ES-I3 (cell line): ENCODE data around the gene OCIAD1.
"Not testable (repeated sequence)": the region's sequence is repeated elsewhere in the genome, so short reads cannot be mapped to it uniquely, and the experiment has no call there.

Experiments used
- H3K36me3 ChIP-seq: 2 replicates; pipeline ENCODE4 v1.6.1; 2013; ENCODE audit warnings: mild to moderate bottlenecking, low read length, control low read depth, moderate library complexity; ENCODE audit not compliant: insufficient read depth
- H3K4me1 ChIP-seq: 2 replicates; pipeline ENCODE4 v1.6.1; 2013; ENCODE audit warnings: mild to moderate bottlenecking, control low read depth, low read length; ENCODE audit not compliant: insufficient read depth
- H3K9ac ChIP-seq: 2 replicates; pipeline ENCODE4 v1.6.1; 2013; ENCODE audit warnings: low read depth, mild to moderate bottlenecking, low read length, moderate library complexity
- H3K9me3 ChIP-seq: 2 replicates; pipeline ENCODE4 v1.6.1; 2013; ENCODE audit warnings: mild to moderate bottlenecking, low read length, moderate library complexity; ENCODE audit not compliant: control insufficient read depth, insufficient read depth

OCIAD1 gene

DNA sequence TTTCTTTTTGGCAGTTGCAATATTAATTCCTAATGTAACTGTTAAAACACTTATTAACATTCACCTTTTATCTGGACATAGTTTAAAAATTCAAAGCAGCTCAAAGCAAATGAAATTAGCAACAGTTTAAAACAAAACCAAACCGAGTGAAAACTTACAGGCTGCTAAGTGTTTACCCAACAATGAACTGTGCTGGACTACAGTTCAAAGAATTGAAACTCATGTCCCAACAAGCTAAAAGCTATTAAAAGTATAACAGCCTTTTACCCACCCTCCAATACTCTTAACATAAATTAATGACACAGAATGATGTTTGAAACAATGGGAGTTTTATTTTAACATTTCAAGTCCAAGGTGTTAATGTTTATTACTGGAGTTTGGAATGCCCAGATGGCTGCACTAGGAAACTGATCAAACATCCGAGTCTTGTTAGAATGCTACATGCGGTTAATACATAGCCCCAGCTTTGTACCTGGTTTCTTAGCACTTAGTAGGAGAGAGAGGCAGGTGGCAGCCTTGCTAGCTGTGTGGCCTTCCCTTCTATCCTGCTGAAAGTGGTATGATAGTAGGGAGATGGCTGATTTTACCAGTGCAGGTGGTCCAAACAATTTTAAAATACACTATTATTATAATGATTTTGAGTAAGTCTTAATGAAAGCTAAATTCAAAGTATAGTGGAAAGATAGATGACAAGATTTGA, 29.7 kb upstream of the OCIAD1 start:
- H3K36me3 ChIP-seq = no peaks in the 10 kb centered on the region
- H3K9ac ChIP-seq = no peak overlapping the region
- peaks cover 6% of the 10 kb centered on the region for H3K4me1 ChIP-seq
- no peaks in the 10 kb centered on the region for H3K9me3 ChIP-seq

GRCh38 chr4:48804584-48805301, 26.1 kb upstream of the OCIAD1 start:
- Histone ChIP-seq H3K36me3 (no peaks in the 10 kb centered on the region), H3K9me3 (no peaks in the 10 kb centered on the region), H3K4me1 (no peaks in the 10 kb centered on the region), H3K9ac (no peak overlapping the region)

DNA sequence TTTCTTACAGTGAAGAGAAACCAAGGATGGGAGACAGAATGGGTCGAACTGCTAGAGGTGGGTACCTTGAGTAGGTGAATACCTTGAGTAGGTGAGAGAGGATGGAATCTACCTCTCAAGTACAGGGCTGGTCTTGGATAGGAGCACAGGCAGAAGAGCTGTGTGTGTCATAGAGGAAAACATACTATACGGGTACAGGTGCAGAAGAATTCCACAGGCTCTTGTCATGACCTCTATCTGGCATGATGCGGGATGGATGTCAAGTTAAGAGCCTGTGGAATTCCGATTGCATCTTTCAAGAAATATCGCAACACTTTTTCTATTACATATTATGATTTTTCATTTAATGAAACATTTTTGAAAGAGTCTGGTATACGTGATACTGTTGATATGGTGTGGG, 18.0 kb upstream of the OCIAD1 start:
- no peaks in the 10 kb centered on the region for H3K9me3 ChIP-seq
- no peak overlapping the region for H3K9ac ChIP-seq
- 0 out of 2 replicates have a peak, but pooled peaks cover 7% of the 10 kb centered on the region for H3K4me1 ChIP-seq
- H3K36me3 ChIP-seq = no peaks in the 10 kb centered on the region

DNA sequence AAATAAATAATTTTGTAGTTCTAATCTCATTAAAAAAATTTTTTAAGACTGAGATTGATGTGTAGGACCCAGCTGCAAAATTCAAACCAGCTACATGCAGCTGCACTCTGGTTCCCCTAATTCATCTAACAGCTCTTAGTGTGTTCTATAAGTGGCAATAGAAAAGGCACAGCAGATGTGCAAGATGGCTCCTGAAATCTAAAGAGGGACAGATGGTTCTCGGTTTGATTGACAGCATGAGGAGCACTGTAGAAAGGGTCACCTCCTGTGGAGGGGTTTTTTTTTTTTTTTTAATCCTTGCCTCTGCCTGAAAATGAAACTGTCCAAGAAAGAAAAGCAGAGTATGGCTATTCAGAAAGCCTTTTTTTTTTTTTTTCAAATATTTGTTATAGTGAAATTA, 16.9 kb upstream of the OCIAD1 start:
- Histone ChIP-seq H3K9me3 (no peaks in the 10 kb centered on the region), H3K4me1 (0 out of 2 replicates have a peak, but pooled peaks cover 7% of the 10 kb centered on the region), H3K9ac (no peak overlapping the region), H3K36me3 (no peaks in the 10 kb centered on the region)

DNA sequence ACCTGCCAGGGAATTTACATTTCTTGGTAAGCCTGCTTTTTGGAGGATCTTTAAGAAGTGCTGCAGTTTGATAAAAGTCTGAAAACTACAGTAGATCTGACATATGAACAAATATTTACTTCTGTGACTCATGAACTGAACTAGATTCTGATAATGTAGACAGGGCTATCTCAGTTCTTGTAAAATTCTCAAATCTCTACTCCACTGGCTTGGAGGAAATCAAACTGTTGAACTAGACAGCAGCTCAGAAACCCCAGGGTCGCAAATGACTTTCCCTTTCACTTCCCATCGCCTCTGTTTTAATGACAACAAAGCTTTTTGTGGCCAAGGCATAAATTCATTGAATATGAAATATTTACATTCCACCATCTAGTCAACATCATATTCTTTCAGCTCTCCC, 15.4 kb upstream of the OCIAD1 start:
- Histone ChIP-seq H3K4me1 (0 out of 2 replicates have a peak, but pooled peaks cover 7% of the 10 kb centered on the region), H3K36me3 (no peaks in the 10 kb centered on the region), H3K9ac (no peak overlapping the region), H3K9me3 (no peaks in the 10 kb centered on the region)

- not testable (repeated sequence) for H3K9me3 ChIP-seq, H3K4me1 ChIP-seq, H3K9ac ChIP-seq, H3K36me3 ChIP-seq
Measured at GRCh38 chr4:48816297-48816696, 14.6 kb upstream of the OCIAD1 start.

DNA sequence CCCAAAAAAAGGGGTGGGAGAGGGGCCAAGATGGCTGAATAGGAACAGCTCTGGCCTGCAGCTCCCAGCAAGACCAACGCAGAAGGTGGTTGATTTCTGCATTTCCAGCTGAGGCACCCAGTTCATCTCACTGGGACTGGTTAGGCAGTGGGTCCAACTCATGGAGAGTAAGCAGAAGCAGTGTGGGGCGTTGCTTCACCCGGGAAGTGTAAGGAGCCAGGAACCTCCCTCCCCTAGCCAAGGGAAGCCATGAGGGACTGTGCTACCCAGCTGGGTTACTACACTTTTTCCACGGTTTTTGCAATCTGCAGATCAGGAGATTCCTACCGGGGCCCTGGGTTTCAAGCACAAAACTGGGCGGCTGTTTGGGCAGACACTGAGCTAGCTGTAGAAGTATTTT, 13.9 kb upstream of the OCIAD1 start:
- Histone ChIP-seq H3K9me3 (no peaks in the 10 kb centered on the region), H3K36me3 (no peaks in the 10 kb centered on the region), H3K4me1 (0 out of 2 replicates have a peak, but pooled peaks cover 7% of the 10 kb centered on the region), H3K9ac (no peak overlapping the region)

- H3K4me1 ChIP-seq, H3K36me3 ChIP-seq, H3K9ac ChIP-seq, H3K9me3 ChIP-seq: not testable (repeated sequence)
Measured at GRCh38 chr4:48821431-48821830, 9.5 kb upstream of the OCIAD1 start.

- H3K9ac ChIP-seq = no peak overlapping the region
- no peaks in the 10 kb centered on the region for H3K9me3 ChIP-seq
- H3K36me3 ChIP-seq = no peaks in the 10 kb centered on the region
- peaks cover 7% of the 10 kb centered on the region; the same call in 1 of the 2 replicates for H3K4me1 ChIP-seq
Measured at GRCh38 chr4:48827622-48828021, 3.3 kb upstream of the OCIAD1 start.

DNA sequence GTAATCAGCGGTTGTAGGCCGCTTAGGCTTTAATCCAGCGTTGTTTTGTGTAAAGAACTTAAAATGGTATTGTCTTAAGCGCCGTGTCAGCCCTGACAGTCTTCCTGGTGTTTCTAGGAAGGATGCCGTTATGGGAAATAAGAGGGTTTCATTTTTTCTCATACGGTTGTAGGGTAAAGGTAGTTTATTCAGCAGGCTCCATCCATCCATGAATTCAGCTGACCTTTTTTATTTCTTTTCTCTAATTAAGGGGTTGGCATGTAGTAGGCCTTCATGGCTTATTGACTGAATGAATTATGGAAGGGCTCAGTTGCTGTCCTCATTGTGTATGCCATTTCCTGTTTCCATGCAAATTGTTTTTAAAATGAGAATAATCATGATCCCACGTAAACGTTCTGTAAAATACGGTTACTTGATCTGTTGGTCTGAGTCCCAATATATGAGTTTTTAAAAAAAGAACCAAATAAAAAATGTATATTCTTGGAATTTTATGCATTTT, 693 bp downstream of the OCIAD1 start:
- peaks cover 9% of the 10 kb centered on the region for H3K36me3 ChIP-seq
- no peaks in the 10 kb centered on the region for H3K9me3 ChIP-seq
- H3K9ac ChIP-seq = peak overlapping the region; percentile 93

GRCh38 chr4:48832571-48832970, 1.7 kb downstream of the OCIAD1 start:
- Histone ChIP-seq H3K9me3 (no peaks in the 10 kb centered on the region), H3K36me3 (peaks cover 9% of the 10 kb centered on the region), H3K9ac (peak overlapping the region; percentile 93; the same call in 1 of the 2 replicates), H3K4me1 (peaks cover 7% of the 10 kb centered on the region; the same call in 1 of the 2 replicates)

More for the DNA sequence above, 693 bp downstream of the OCIAD1 start:
- peaks cover 7% of the 10 kb centered on the region; the same call in 1 of the 2 replicates for H3K4me1 ChIP-seq

DNA sequence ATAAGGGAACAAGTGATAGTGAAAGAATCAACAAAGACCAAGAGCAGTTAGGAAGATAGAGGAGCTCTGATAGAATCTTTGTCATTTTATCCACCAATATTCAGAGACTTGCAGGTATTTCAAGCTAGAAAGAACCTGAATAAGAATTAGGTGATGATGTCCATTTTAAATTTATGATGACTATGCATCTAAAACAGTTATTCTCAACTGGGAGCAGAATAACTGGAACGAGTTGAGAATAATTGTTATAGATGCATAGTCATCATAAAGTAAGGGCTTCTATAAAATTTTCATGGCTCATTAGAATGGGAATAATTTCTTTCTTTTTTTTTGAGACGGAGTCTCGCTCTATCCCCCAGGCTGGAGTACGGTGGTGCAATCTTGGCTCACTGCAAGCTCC, 5.8 kb downstream of the OCIAD1 start:
- Histone ChIP-seq H3K9ac (no peak overlapping the region), H3K36me3 (peaks cover 21% of the 10 kb centered on the region)

GRCh38 chr4:48841045-48841827, 10.3 kb downstream of the OCIAD1 start:
- H3K9ac ChIP-seq = no peak overlapping the region
- peaks cover 19% of the 10 kb centered on the region for H3K36me3 ChIP-seq
- H3K9me3 ChIP-seq = no peaks in the 10 kb centered on the region
- no peaks in the 10 kb centered on the region for H3K4me1 ChIP-seq

More for the DNA sequence above, 5.8 kb downstream of the OCIAD1 start:
- H3K4me1 ChIP-seq = no peaks in the 10 kb centered on the region
- H3K9me3 ChIP-seq = no peaks in the 10 kb centered on the region

GRCh38 chr4:48844843-48845242, 14.0 kb downstream of the OCIAD1 start:
- no peak overlapping the region for H3K9ac ChIP-seq
- H3K4me1 ChIP-seq = no peaks in the 10 kb centered on the region
- H3K36me3 ChIP-seq = peaks cover 22% of the 10 kb centered on the region
- H3K9me3 ChIP-seq = no peaks in the 10 kb centered on the region
